Colonic mucosa (tissue), 4 donors: ENCODE data around the gene TRIM9. TPM values are rescaled to one million over a fixed set of nuclear protein-coding genes. Genes with fewer than 3 reads are reported as not detected.

Source experiments
- DNase-seq: peaks from one replicate; pipeline ENCODE4 v3.0.0-alpha.2; 2020
- H3K27ac ChIP-seq: fragments of 200-600 bp; one replicate; pipeline ENCODE4 v1.8.0; 2021
- H3K27me3 ChIP-seq: fragments of 200-600 bp; one replicate; pipeline ENCODE4 v1.8.0; 2021
- H3K36me3 ChIP-seq: fragments of 200-600 bp; one replicate; pipeline ENCODE4 v1.8.0; 2021
- H3K4me1 ChIP-seq: fragments of 200-600 bp; one replicate; pipeline ENCODE4 v1.8.0; 2021; ENCODE audit warnings: mild to moderate bottlenecking
- H3K4me3 ChIP-seq: fragments of 200-600 bp; one replicate; pipeline ENCODE4 v1.8.0; 2021
- H3K9ac ChIP-seq, 2 donors: one replicate each; pipeline ENCODE4 v1.7.0; 2013; ENCODE audit warnings: control low read depth in 2 of 2, low read depth in 2 of 2, low read length in 2 of 2
- H3K9me3 ChIP-seq: fragments of 200-600 bp; one replicate; pipeline ENCODE4 v1.8.0; 2021
- intact Hi-C: fragments of 100-400 bp; cut with DNase I; formaldehyde crosslinking; loops from one replicate; pipeline ENCODE4 v1.14.1; 2022
- total RNA-seq, 2 donors: library from RNA; stranded (reverse); fragmentation: NEBNext Ultra II Directional in 1 of 2; extraction: Animal tissue kit (Norgen Biotek cat#: 25700) in 1 of 2; gene quantifications; one replicate each; pipeline ENCODE4 v1.2.1, GENCODE V29; 2021
- TF ChIP-seq, protein P1 (sequence below): fragments of 200-600 bp; IDR thresholded peaks from one replicate; pipeline ENCODE4 v1.8.0; 2022; ENCODE audit warnings: antibody characterized with exemption, mild to moderate bottlenecking
- donor health status: healthy.
- donor health status: DM: no; HTN: no; CAD: no.
- donor health status: DM: no; HTN: no; CAD: no.

Gene TRIM9
- total RNA-seq, 2 donors from 2014 or later: 0.49 to 0.66 TPM

DNA sequence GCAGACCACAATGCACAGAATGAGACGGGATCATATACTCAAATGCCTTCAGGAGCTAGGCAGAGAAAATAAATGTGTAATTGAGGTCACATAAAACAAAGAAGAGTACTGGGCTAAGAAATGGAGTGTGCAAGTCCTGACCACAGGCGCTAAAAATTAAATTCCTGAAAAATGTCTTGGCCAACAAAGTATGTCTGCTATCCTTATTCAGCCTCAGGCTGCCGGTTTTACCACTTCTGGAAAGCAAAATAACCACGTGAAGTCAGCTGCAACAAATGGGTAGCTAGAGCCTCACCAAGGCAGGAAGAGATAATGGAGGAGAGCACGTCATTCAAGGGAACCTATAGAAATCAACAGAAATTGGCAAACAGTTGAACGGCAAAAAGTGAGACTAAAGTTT lies 153.8 kb downstream of the TRIM9 start:
- H3K9me3 ChIP-seq: no peaks in the 10 kb centered on the region
- no peaks in the 10 kb centered on the region for H3K27me3 ChIP-seq
- intact Hi-C loops: no loop called here
- no peak for DNase-seq
- no peak overlapping the region for H3K4me3 ChIP-seq
- H3K36me3 ChIP-seq: no peaks in the 10 kb centered on the region
- H3K9ac ChIP-seq: no peak overlapping the region
- TF ChIP-seq, protein P1, sequence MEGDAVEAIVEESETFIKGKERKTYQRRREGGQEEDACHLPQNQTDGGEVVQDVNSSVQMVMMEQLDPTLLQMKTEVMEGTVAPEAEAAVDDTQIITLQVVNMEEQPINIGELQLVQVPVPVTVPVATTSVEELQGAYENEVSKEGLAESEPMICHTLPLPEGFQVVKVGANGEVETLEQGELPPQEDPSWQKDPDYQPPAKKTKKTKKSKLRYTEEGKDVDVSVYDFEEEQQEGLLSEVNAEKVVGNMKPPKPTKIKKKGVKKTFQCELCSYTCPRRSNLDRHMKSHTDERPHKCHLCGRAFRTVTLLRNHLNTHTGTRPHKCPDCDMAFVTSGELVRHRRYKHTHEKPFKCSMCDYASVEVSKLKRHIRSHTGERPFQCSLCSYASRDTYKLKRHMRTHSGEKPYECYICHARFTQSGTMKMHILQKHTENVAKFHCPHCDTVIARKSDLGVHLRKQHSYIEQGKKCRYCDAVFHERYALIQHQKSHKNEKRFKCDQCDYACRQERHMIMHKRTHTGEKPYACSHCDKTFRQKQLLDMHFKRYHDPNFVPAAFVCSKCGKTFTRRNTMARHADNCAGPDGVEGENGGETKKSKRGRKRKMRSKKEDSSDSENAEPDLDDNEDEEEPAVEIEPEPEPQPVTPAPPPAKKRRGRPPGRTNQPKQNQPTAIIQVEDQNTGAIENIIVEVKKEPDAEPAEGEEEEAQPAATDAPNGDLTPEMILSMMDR: no peak
- H3K4me1 ChIP-seq: peaks cover 8% of the 10 kb centered on the region
- H3K27ac ChIP-seq: no peak overlapping the region

DNA sequence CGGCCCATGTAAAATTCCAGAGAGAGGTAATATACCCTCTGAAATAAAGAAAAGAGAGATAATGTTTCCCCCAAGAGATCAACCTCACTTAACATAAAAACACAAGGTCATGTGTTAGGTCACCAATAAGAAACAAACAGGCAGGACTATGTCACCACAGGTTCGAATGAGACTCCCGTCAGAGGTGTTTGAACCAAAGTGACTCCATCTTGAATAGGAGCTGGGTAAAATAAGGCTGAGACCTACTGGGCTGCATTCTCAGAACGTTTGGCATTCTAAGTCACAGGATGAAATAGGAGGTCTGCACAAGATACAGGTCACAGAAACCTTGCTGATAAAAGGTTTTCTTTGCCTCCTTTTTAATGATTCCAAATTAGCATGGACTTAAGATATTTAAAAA lies 157.1 kb downstream of the TRIM9 start:
- H3K4me3 ChIP-seq: no peak overlapping the region
- peaks cover 4% of the 10 kb centered on the region for H3K4me1 ChIP-seq
- H3K27ac ChIP-seq: no peak overlapping the region
- H3K27me3 ChIP-seq: no peaks in the 10 kb centered on the region
- H3K9me3 ChIP-seq: no peaks in the 10 kb centered on the region
- intact Hi-C loops: no loop called here
- no peak for DNase-seq
- H3K36me3 ChIP-seq: no peaks in the 10 kb centered on the region
- TF ChIP-seq, protein P1: no peak
- no peak overlapping the region for H3K9ac ChIP-seq

DNA sequence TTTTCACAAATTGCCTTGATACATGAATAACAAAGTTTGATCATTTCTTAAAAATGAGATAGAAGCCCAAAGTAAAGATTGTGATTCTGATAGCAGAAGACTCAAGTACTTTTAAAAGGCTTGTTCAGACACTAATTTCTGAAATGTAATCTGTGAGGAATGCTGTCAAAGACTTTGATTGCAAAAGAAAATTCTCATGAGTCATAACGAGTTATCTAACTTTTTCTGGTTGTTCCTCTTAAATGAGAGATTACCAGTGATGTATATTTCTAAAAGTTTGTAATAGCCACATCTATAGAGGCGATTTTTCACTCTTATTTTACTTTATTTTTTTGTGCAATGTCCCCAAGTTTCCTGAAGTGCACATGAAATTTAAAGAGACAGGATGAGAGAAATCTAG lies 157.6 kb downstream of the TRIM9 start:
- no peak overlapping the region for H3K27ac ChIP-seq
- no peaks in the 10 kb centered on the region for H3K36me3 ChIP-seq
- no peak overlapping the region for H3K4me3 ChIP-seq
- H3K4me1 ChIP-seq: peaks cover 4% of the 10 kb centered on the region
- no peaks in the 10 kb centered on the region for H3K27me3 ChIP-seq
- no peak for DNase-seq
- TF ChIP-seq, protein P1: no peak
- intact Hi-C loops: no loop called here
- H3K9me3 ChIP-seq: no peaks in the 10 kb centered on the region
- H3K9ac ChIP-seq: no peak overlapping the region

DNA sequence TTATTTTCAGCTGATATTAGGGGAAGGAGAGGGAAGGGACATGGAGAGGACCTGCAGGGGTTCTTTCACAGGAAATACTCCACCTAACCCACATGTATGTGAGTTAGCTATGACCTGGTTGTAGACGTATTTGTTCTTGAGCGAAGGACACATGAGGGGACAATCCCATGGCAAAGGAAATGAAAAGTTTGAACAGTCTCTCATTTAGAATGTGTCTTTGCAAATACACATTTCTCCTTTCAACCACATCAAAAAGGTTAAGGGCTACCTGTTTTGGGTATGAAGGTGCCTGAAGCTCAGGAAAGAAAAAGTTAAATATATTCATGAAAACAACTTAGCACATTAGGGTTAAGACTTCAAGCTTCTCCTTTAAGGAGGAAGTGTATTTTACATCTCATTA lies 158.0 kb downstream of the TRIM9 start:
- Histone ChIP-seq H3K27me3 (no peaks in the 10 kb centered on the region), H3K36me3 (no peaks in the 10 kb centered on the region), H3K4me3 (no peak overlapping the region), H3K9ac (no peak overlapping the region), H3K27ac (no peak overlapping the region), H3K4me1 (peaks cover 4% of the 10 kb centered on the region), H3K9me3 (no peaks in the 10 kb centered on the region)
- DNase-seq: no peak
- TF ChIP-seq, protein P1: no peak
- intact Hi-C loops: no loop called here

DNA sequence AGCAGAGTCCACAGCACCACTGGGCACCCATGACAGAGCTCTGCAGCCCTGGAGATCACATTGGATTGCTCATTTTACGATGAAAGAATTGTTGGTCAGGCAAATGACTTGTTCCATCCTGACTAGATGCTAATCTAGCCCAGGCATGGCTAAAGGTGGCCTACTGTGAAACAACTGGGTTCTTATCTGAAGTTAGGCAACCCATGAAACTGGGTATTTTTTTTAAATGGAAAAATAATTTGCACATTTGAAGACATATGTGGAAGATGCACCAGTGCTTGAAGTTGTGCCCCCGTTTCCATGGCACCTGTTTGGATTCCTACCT lies 158.9 kb downstream of the TRIM9 start:
- no peaks in the 10 kb centered on the region for H3K9me3 ChIP-seq
- peak; percentile 0 for DNase-seq
- H3K27ac ChIP-seq: no peak overlapping the region
- TF ChIP-seq, protein P1: no peak
- H3K27me3 ChIP-seq: no peaks in the 10 kb centered on the region
- no peaks in the 10 kb centered on the region for H3K36me3 ChIP-seq
- no peak overlapping the region for H3K4me3 ChIP-seq
- intact Hi-C loops: no loop called here
- H3K4me1 ChIP-seq: peaks cover 4% of the 10 kb centered on the region
- H3K9ac ChIP-seq: no peak overlapping the region
